ENCODE data around the gene BLOC1S1. TPM values are rescaled to one million over a fixed set of nuclear protein-coding genes. Genes with fewer than 3 reads are reported as not detected.

Gene BLOC1S1
- total RNA-seq, 4 donors from 2014 or later = 158 to 494 (median 381) TPM

DNA sequence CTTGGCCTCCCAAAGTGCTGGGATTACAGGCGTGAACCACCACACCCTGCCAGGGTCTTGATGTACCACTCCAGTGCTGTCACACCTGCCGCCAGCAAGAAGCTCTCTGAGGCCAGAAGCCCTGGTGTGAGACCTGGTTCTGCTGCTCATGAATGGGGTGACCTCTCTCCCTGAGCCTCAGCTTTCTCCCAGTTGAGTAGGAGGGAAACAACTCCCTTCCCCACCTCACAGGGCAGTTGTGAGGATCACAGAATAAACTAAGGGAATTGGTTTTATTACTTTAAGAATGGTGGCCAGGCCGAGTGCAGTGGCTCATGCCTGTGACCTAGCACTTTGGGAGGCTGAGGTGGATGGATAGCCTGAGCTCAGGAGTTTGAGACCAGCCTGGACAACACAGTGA lies 18.7 kb downstream of the BLOC1S1 start:
- no peaks in the 10 kb centered on the region for H3K36me3 ChIP-seq
- intact Hi-C loops (cut with DNase I; ENCODE audit: low total_unique reads) (no loop called here), in situ Hi-C loops (cut with MboI; ENCODE audit: low pct_ligation_motif_present in 1 of 4, low pct_unique_long_range_greater_than_20kb in 1 of 4, low sequenced_read_pairs in 3 of 4) (loop anchor here in 3 of 4 donors (5.0 to 10.0 kb wide), 3 partner anchors 80 to 200 kb away; partner anchors contain the start of genes DGKA (in 1 of the 3), ORMDL2 (in 1 of the 3), PYM1 (in 1 of the 3) and SARNP (in 1 of the 3))
- H3K27me3 ChIP-seq = no peaks in the 10 kb centered on the region
- DNase-seq = no peak
- no peaks in the 10 kb centered on the region for H3K9me3 ChIP-seq
- H3K4me1 ChIP-seq = peaks cover 12 to 40% (median 28%) of the 10 kb centered on the region in 4 donors
- no peak overlapping the region for H3K4me3 ChIP-seq
- no peak for TF ChIP-seq POLR2A (IDR thresholded peaks at IDR 0.05)
- TF ChIP-seq EP300 (IDR thresholded peaks at IDR 0.05; ENCODE audit: low read depth) = no peak
- no peak for TF ChIP-seq POLR2AphosphoS5 (IDR thresholded peaks at IDR 0.05)
- TF ChIP-seq, protein P1, sequence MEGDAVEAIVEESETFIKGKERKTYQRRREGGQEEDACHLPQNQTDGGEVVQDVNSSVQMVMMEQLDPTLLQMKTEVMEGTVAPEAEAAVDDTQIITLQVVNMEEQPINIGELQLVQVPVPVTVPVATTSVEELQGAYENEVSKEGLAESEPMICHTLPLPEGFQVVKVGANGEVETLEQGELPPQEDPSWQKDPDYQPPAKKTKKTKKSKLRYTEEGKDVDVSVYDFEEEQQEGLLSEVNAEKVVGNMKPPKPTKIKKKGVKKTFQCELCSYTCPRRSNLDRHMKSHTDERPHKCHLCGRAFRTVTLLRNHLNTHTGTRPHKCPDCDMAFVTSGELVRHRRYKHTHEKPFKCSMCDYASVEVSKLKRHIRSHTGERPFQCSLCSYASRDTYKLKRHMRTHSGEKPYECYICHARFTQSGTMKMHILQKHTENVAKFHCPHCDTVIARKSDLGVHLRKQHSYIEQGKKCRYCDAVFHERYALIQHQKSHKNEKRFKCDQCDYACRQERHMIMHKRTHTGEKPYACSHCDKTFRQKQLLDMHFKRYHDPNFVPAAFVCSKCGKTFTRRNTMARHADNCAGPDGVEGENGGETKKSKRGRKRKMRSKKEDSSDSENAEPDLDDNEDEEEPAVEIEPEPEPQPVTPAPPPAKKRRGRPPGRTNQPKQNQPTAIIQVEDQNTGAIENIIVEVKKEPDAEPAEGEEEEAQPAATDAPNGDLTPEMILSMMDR (IDR thresholded peaks at IDR 0.05) = no peak
- WGBS, 2 donors (ENCODE audit: low coverage in 1 of 2) = 88% methylated on average over 3 of the region's 3 CpGs; no CpG with 5 or more reads in 1 of the 2 donors
- no peak overlapping the region for H3K27ac ChIP-seq

DNA sequence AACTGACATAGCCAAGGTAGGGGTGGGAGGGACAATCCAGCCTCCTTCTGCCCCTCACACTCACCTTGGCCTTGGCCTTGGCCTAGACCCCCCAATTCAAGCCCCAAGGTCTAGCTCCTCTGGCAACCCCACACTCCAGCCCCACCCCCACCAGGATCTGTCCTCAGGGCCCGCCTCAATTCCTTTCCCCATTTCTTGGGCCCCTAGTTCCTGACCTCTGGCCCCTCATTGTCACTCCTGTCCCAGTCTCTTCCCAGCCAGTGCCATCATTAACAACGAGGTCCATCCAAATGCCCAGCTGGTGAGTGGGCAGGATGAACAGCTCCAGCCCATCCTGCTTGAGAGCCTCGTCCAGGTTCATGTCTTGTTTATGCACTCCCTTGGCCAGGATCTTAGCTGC lies 20.2 kb downstream of the BLOC1S1 start:
- no peak for DNase-seq
- in situ Hi-C loops (cut with MboI; ENCODE audit: low pct_ligation_motif_present in 1 of 4, low pct_unique_long_range_greater_than_20kb in 1 of 4, low sequenced_read_pairs in 3 of 4) = loop anchor here in 2 of 4 donors (10.0 kb wide), 2 partner anchors 79 to 199 kb away; partner anchors contain the start of genes DGKA (in 1 of the 2), ORMDL2 (in 1 of the 2) and SARNP (in 1 of the 2)
- Histone ChIP-seq H3K27me3 (no peaks in the 10 kb centered on the region), H3K9me3 (no peaks in the 10 kb centered on the region), H3K27ac (no peak overlapping the region), H3K36me3 (no peaks in the 10 kb centered on the region), H3K4me1 (peaks cover 7 to 25% (median 18%) of the 10 kb centered on the region in 4 donors), H3K4me3 (no peak overlapping the region)
- 73 to 92% methylated on average over 2 to 3 of the region's 3 CpGs for WGBS, 2 donors (ENCODE audit: low coverage in 1 of 2)
- TF ChIP-seq POLR2AphosphoS5 (IDR thresholded peaks at IDR 0.05) = no peak
- no peak for TF ChIP-seq POLR2A (IDR thresholded peaks at IDR 0.05)
- TF ChIP-seq, protein P1 (IDR thresholded peaks at IDR 0.05) = no peak
- no peak for TF ChIP-seq EP300 (IDR thresholded peaks at IDR 0.05; ENCODE audit: low read depth)
- intact Hi-C loops (cut with DNase I; ENCODE audit: low total_unique reads) = no loop called here

DNA sequence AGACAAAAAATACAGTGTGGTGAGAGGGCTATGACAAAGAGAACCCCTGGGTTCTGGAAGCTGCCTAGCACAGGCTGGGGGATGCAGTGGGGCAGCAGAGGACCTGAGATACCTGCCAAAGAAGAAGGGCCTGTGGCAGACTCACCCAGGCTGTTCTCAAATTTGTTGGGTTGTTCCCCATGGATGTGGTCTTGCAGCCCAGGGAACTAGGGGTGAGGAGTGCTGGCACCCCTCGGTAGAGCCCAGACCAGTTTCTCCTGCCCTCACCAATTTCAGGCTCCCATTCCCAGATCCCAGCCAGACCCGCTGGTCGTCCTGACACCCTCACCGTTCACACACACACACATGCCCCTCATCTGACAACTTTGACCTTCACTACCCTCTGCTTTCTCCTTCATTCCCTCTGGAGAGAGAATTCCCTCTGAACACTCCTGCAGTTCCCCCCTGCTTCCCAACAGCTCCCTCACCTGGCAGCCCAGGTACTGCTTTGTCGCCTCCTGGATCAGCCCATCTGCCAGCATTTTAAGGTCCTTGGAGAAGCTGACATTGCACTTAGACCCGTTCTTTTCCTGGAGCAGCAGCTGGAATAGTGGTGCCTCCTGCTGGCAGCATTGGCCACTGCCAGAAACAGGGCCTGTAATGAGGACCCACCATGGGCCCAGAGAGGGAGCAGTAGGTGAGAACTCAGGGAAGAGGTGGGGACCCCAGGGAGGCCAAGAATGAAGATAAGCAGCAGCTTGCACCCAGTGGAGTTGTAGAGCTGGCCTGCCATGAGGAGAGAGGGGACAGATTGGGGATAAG lies 21.1 kb downstream of the BLOC1S1 start:
- 43% methylated on average over 6 of the region's 6 CpGs; no CpG with 5 or more reads in 1 of the 2 donors for WGBS, 2 donors (ENCODE audit: low coverage in 1 of 2)
- Histone ChIP-seq H3K36me3 (no peaks in the 10 kb centered on the region), H3K9me3 (no peaks in the 10 kb centered on the region), H3K27me3 (peaks cover 5% of the 10 kb centered on the region), H3K4me1 (peaks cover 7 to 19% (median 17%) of the 10 kb centered on the region in 4 donors), H3K27ac (peak overlapping the region; percentile 72 to 91 (median 83)), H3K4me3 (no peak overlapping the region)
- no peak for TF ChIP-seq POLR2A (IDR thresholded peaks at IDR 0.05)
- no peak for TF ChIP-seq EP300 (IDR thresholded peaks at IDR 0.05; ENCODE audit: low read depth)
- TF ChIP-seq POLR2AphosphoS5 (IDR thresholded peaks at IDR 0.05) = peak in 2 of 3 donors; percentile 28 to 35
- TF ChIP-seq, protein P1 (IDR thresholded peaks at IDR 0.05) = peak; percentile 72 to 97 (median 85)
- peak; percentile 89 for DNase-seq
- in situ Hi-C loops (cut with MboI; ENCODE audit: low pct_ligation_motif_present in 1 of 4, low pct_unique_long_range_greater_than_20kb in 1 of 4, low sequenced_read_pairs in 3 of 4) = loop anchor here in 2 of 4 donors (10.0 kb wide), 2 partner anchors 78 to 198 kb away; partner anchors contain the start of genes DGKA (in 1 of the 2), ORMDL2 (in 1 of the 2) and SARNP (in 1 of the 2)
- intact Hi-C loops (cut with DNase I; ENCODE audit: low total_unique reads) = no loop called here

DNA sequence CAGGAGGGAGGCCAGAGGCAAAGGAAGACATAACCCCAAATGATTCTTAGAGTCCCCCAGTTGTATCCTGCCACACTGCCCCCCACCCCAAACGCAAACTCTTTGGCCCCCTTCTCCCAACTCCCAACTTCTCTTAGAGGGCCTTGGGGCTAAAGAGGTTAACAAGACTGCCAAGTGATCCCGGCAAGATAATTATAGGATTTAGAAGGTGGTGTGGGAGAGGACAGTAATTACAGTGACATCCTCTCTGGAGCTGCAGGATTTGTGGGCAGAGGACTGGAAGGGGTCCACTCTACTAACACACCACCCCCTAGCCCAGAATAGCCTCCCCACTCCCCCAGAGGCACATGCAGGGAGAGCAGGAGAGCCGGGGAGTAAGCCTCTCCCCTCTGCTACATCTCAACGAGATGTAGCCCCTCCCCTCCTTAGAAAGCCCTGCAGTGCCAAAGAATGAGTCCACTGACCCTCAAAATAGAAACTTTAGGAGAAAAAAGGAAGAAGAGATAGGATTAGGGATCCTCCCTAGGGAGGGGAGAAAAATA lies 21.8 kb downstream of the BLOC1S1 start:
- no peak for TF ChIP-seq POLR2AphosphoS5 (IDR thresholded peaks at IDR 0.05)
- TF ChIP-seq, protein P1 (IDR thresholded peaks at IDR 0.05) = no peak
- 13% methylated on average over 4 of the region's 4 CpGs; no CpG with 5 or more reads in 1 of the 2 donors for WGBS, 2 donors (ENCODE audit: low coverage in 1 of 2)
- no peak for DNase-seq
- peaks cover 7% of the 10 kb centered on the region for H3K27me3 ChIP-seq
- peak overlapping the region in 1 of 4 donors; percentile 62 for H3K4me3 ChIP-seq
- H3K9me3 ChIP-seq = no peaks in the 10 kb centered on the region
- in situ Hi-C loops (cut with MboI; ENCODE audit: low pct_ligation_motif_present in 1 of 4, low pct_unique_long_range_greater_than_20kb in 1 of 4, low sequenced_read_pairs in 3 of 4) (loop anchor here in 2 of 4 donors (10.0 kb wide), 2 partner anchors 77 to 197 kb away; partner anchors contain the start of genes DGKA (in 1 of the 2), ORMDL2 (in 1 of the 2) and SARNP (in 1 of the 2)), intact Hi-C loops (cut with DNase I; ENCODE audit: low total_unique reads) (loop anchor here (2.0 kb wide), 1 partner anchor 203 kb away; no protein-coding TSS in a partner anchor)
- H3K4me1 ChIP-seq = peaks cover 7 to 24% (median 20%) of the 10 kb centered on the region in 4 donors
- peak overlapping the region; percentile 72 to 91 (median 83) for H3K27ac ChIP-seq
- no peaks in the 10 kb centered on the region for H3K36me3 ChIP-seq

Data from transverse colon (tissue), 4 donors.